Hepatocyte (in vitro differentiated cells): ENCODE measurements around the gene PPP6R2. TPM values are rescaled to one million over a fixed set of nuclear protein-coding genes. Genes with fewer than 3 reads are reported as not detected.
A peak's percentile ranks its signal among the peaks of the same experiment; 100 is the strongest.

ENCODE experiments used
- DNase-seq: peaks from one replicate; pipeline ENCODE4 v3.0.0-alpha.2; 2016; ENCODE audit warnings: low spot score
- H2AFZ ChIP-seq: fragments of 200-600 bp; sonication (generic); 2 replicates; pipeline ENCODE4 v1.6.0; 2016; ENCODE audit warnings: antibody characterized with exemption, mild to moderate bottlenecking
- H3K27ac ChIP-seq: fragments of 200-600 bp; sonication (generic); 2 replicates; pipeline ENCODE4 v1.5.1; 2016; ENCODE audit warnings: mild to moderate bottlenecking
- H3K27me3 ChIP-seq: fragments of 200-600 bp; sonication (generic); 2 replicates; pipeline ENCODE4 v1.6.1; 2016
- H3K36me3 ChIP-seq: fragments of 200-600 bp; sonication (generic); replicated peaks from 2 replicates; pipeline ENCODE4 v1.5.1; 2016; ENCODE audit warnings: low read depth; ENCODE audit not compliant: insufficient read depth
- H3K4me1 ChIP-seq: fragments of 200-600 bp; sonication (generic); 2 replicates; pipeline ENCODE4 v1.5.1; 2016; ENCODE audit warnings: mild to moderate bottlenecking, moderate library complexity; ENCODE audit not compliant: insufficient read depth
- H3K4me2 ChIP-seq: fragments of 200-600 bp; sonication (generic); 2 replicates; pipeline ENCODE4 v1.6.0; 2016
- H3K4me3 ChIP-seq: fragments of 200-600 bp; sonication (generic); 2 replicates; pipeline ENCODE4 v1.5.1; 2016; ENCODE audit warnings: mild to moderate bottlenecking
- H3K79me2 ChIP-seq: fragments of 200-600 bp; sonication (generic); 2 replicates; pipeline ENCODE4 v1.6.0; 2017; ENCODE audit warnings: mild to moderate bottlenecking
- H3K9me2 ChIP-seq: fragments of 200-600 bp; sonication (generic); replicated peaks from 2 replicates; pipeline ENCODE4 v1.6.0; 2017; ENCODE audit warnings: mild to moderate bottlenecking; ENCODE audit not compliant: insufficient read depth
- H3K9me3 ChIP-seq: fragments of 200-600 bp; sonication (generic); 2 replicates; pipeline ENCODE4 v1.5.1; 2016; ENCODE audit warnings: low read depth, mild to moderate bottlenecking
- H4K20me1 ChIP-seq: fragments of 200-600 bp; sonication (generic); 2 replicates; pipeline ENCODE4 v1.6.0; 2016; ENCODE audit warnings: mild to moderate bottlenecking; ENCODE audit not compliant: insufficient read depth, poor library complexity, severe bottlenecking
- CTCF ChIP-seq: fragments of 200-600 bp; sonication (generic); IDR thresholded peaks from 2 replicates; pipeline ENCODE4 v1.5.1; 2016; ENCODE audit warnings: antibody characterized with exemption, mild to moderate bottlenecking; ENCODE audit not compliant: poor library complexity
- EZH2 ChIP-seq: fragments of 200-600 bp; sonication (generic); IDR thresholded peaks from 2 replicates; pipeline ENCODE4 v1.6.1; 2016; ENCODE audit warnings: antibody characterized with exemption, mild to moderate bottlenecking, borderline replicate concordance
- EZH2phosphoT487 ChIP-seq: fragments of 200-600 bp; sonication (generic); IDR thresholded peaks from one replicate; pipeline ENCODE4 v1.6.1; 2018; ENCODE audit warnings: antibody characterized with exemption, mild to moderate bottlenecking, low read depth, moderate library complexity; ENCODE audit not compliant: unreplicated experiment, severe bottlenecking
- WGBS: methylation state at CpG from one replicate; pipeline ENCODE4 v1.1.6; 2016; ENCODE audit warnings: low lambda C conversion rate; ENCODE audit errors: missing lambda C conversion rate; 5-methylcytosine and 5-hydroxymethylcytosine counted together
- polyA plus RNA-seq: library from polyadenylated mRNA; unstranded; fragments of >200 nt; fragmentation: Nextera tagmentation; extraction: Ambion mirVana; gene quantifications from 2 replicates; pipeline ENCODE4 v1.2.1, GENCODE V29; 2016
- total RNA-seq: library from RNA; depleted of rRNA; stranded (reverse); fragments of >200 nt; gene quantifications from 2 replicates; pipeline ENCODE4 v1.2.3, GENCODE V29; 2014

The PPP6R2 gene
- total and polyA plus RNA-seq, 2 experiments from 2014 or later = 47.0 to 57.9 TPM

DNA sequence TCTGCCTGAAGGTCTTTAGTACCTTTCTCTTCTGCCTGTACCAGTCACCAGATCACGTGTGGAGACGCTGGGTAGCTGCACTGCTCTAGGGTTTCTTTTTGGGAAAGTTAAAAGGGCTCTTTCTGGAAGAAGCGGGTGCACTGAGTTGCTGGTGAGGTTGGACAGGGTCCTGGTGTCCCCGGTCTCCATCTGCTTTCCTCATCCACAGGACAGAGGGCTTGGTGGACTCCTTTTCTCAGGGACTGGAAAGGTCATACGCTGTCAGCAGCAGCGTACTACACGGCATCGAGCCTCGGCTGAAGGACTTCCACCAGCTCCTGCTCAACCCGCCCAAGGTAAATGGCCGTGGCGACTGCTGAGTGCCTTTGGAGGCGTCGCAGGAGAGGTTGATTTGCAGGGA lies 78.9 kb downstream of the PPP6R2 start:
- H3K4me1 ChIP-seq = no peaks in the 10 kb centered on the region
- H3K79me2 ChIP-seq = peaks cover 5% of the 10 kb centered on the region
- no peak overlapping the region for H2AFZ ChIP-seq
- H3K4me3 ChIP-seq = no peak overlapping the region
- no peaks in the 10 kb centered on the region for H3K27me3 ChIP-seq
- DNase-seq = no peak
- no peaks in the 10 kb centered on the region for H4K20me1 ChIP-seq
- H3K4me2 ChIP-seq = no peak overlapping the region
- H3K9me2 ChIP-seq = no peaks in the 10 kb centered on the region
- TF ChIP-seq CTCF (no peak), EZH2phosphoT487 (no peak), EZH2 (no peak)
- no peaks in the 10 kb centered on the region for H3K9me3 ChIP-seq
- 97% methylated on average over 14 of the region's 14 CpGs for WGBS
- H3K27ac ChIP-seq = no peak overlapping the region
- H3K36me3 ChIP-seq = peaks cover 1% of the 10 kb centered on the region

GRCh38 chr22:50422961-50423815 lies 80.1 kb downstream of the PPP6R2 start:
- 98% methylated on average over 21 of the region's 21 CpGs for WGBS
- H2AFZ ChIP-seq = no peak overlapping the region

DNA sequence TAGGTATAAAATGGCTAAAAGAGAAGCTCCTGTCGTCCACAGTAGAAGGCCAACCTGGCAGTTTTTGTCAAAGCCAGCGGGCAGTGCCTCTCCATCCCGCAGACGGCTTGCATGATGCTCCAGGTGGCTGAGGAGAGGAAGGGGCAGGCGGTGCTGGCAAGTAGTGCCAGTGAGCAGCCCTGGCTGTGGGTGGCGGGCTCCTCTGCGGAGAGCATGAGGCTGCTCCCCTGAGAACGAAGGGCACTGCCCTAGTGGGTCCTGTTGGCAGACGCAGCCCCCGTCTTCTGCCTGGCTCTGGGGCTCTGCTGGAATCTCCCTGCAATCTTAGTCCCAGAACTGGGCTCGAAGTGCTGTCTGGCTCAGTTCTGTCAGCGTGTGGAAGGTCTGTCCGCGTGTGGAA lies 80.8 kb downstream of the PPP6R2 start:
- Histone ChIP-seq H3K27ac (no peak overlapping the region), H4K20me1 (no peaks in the 10 kb centered on the region), H3K9me3 (no peaks in the 10 kb centered on the region), H2AFZ (no peak overlapping the region), H3K79me2 (peaks cover 8% of the 10 kb centered on the region), H3K27me3 (no peaks in the 10 kb centered on the region), H3K9me2 (no peaks in the 10 kb centered on the region), H3K4me1 (no peaks in the 10 kb centered on the region), H3K4me2 (no peak overlapping the region), H3K36me3 (no peaks in the 10 kb centered on the region), H3K4me3 (no peak overlapping the region)
- TF ChIP-seq EZH2 = no peak
- TF ChIP-seq EZH2phosphoT487 = no peak
- TF ChIP-seq CTCF = no peak
- WGBS = 99% methylated on average over 14 of the region's 14 CpGs
- no peak for DNase-seq

More at GRCh38 chr22:50422961-50423815, 80.1 kb downstream of the PPP6R2 start:
- no peaks in the 10 kb centered on the region for H4K20me1 ChIP-seq
- no peak overlapping the region for H3K27ac ChIP-seq
- DNase-seq = peak; percentile 3
- H3K36me3 ChIP-seq = no peaks in the 10 kb centered on the region
- H3K9me2 ChIP-seq = no peaks in the 10 kb centered on the region
- peaks cover 8% of the 10 kb centered on the region for H3K79me2 ChIP-seq
- H3K4me1 ChIP-seq = no peaks in the 10 kb centered on the region
- no peak overlapping the region for H3K4me3 ChIP-seq
- no peak for TF ChIP-seq EZH2phosphoT487
- TF ChIP-seq EZH2 = no peak
- TF ChIP-seq CTCF = no peak
- H3K4me2 ChIP-seq = no peak overlapping the region
- no peaks in the 10 kb centered on the region for H3K9me3 ChIP-seq
- no peaks in the 10 kb centered on the region for H3K27me3 ChIP-seq
